Measurements from ENCODE around the gene AAMP. TPM values are rescaled to one million over a fixed set of nuclear protein-coding genes. Genes with fewer than 3 reads are reported as not detected.

Gene AAMP
- total RNA-seq, 1 experiment from 2014 or later = 125 TPM

GRCh38 chr2:218244204-218244603 lies 25.7 kb downstream of the AAMP start (continued):
- TF ChIP-seq, protein P1, sequence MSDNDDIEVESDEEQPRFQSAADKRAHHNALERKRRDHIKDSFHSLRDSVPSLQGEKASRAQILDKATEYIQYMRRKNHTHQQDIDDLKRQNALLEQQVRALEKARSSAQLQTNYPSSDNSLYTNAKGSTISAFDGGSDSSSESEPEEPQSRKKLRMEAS (CRISPR knock-in tag; IDR thresholded peaks at IDR 0.05) = no peak
- TF ChIP-seq ESRRA (CRISPR knock-in tag; IDR thresholded peaks at IDR 0.05; ENCODE audit: borderline replicate concordance) = no peak
- TF ChIP-seq, protein P2, sequence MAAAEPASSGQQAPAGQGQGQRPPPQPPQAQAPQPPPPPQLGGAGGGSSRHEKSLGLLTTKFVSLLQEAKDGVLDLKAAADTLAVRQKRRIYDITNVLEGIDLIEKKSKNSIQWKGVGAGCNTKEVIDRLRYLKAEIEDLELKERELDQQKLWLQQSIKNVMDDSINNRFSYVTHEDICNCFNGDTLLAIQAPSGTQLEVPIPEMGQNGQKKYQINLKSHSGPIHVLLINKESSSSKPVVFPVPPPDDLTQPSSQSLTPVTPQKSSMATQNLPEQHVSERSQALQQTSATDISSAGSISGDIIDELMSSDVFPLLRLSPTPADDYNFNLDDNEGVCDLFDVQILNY (CRISPR knock-in tag; IDR thresholded peaks at IDR 0.05) = no peak
- no peak for TF ChIP-seq ZBTB21 (CRISPR knock-in tag; IDR thresholded peaks at IDR 0.05; ENCODE audit: borderline replicate concordance)
- TF ChIP-seq SMAD3 (CRISPR knock-in tag; IDR thresholded peaks at IDR 0.05; ENCODE audit: borderline replicate concordance) = no peak
- no peak for TF ChIP-seq IRF1 (CRISPR knock-in tag; IDR thresholded peaks at IDR 0.05)
- no peak for TF ChIP-seq RELA (CRISPR knock-in tag; IDR thresholded peaks at IDR 0.05; ENCODE audit: borderline replicate concordance)
- TF ChIP-seq FOXK1 (CRISPR knock-in tag; IDR thresholded peaks at IDR 0.05) = no peak
- no peak for TF ChIP-seq ETV6 (CRISPR knock-in tag; IDR thresholded peaks at IDR 0.05)
- TF ChIP-seq, protein P3, sequence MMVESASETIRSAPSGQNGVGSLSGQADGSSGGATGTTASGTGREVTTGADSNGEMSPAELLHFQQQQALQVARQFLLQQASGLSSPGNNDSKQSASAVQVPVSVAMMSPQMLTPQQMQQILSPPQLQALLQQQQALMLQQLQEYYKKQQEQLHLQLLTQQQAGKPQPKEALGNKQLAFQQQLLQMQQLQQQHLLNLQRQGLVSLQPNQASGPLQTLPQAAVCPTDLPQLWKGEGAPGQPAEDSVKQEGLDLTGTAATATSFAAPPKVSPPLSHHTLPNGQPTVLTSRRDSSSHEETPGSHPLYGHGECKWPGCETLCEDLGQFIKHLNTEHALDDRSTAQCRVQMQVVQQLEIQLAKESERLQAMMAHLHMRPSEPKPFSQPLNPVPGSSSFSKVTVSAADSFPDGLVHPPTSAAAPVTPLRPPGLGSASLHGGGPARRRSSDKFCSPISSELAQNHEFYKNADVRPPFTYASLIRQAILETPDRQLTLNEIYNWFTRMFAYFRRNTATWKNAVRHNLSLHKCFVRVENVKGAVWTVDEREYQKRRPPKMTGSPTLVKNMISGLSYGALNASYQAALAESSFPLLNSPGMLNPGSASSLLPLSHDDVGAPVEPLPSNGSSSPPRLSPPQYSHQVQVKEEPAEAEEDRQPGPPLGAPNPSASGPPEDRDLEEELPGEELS (CRISPR knock-in tag; IDR thresholded peaks at IDR 0.05) = no peak

DNA sequence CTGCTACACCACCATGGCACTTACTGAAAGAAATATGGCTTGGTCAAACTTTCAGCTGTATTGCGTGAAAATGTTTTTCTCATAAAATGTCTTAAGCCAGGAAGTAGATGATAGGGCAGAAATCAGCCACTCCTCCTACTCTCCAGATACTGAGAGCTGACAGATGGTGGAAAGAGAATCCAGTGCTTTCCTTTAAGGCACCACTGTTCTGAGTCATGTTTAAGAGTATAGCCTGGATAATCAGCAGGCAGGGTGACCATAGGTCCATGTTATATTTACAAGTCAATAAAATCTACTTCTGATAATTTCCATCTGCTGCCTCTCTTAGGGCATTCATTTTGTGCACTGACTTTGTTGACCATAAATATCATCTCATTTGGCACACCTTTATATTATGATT lies 31.1 kb downstream of the AAMP start:
- no peaks in the 10 kb centered on the region for H3K27me3 Mint-ChIP-seq (ENCODE audit: low read depth)
- ChIA-PET CTCF (no interaction called here), POLR2A (no interaction called here)
- DNase-seq (ENCODE audit: low spot score) (no peak), ATAC-seq (no peak)
- no peaks in the 10 kb centered on the region for H3K4me1 Mint-ChIP-seq
- TF ChIP-seq RELA (CRISPR knock-in tag; IDR thresholded peaks at IDR 0.05; ENCODE audit: borderline replicate concordance) = no peak
- TF ChIP-seq, protein P4, sequence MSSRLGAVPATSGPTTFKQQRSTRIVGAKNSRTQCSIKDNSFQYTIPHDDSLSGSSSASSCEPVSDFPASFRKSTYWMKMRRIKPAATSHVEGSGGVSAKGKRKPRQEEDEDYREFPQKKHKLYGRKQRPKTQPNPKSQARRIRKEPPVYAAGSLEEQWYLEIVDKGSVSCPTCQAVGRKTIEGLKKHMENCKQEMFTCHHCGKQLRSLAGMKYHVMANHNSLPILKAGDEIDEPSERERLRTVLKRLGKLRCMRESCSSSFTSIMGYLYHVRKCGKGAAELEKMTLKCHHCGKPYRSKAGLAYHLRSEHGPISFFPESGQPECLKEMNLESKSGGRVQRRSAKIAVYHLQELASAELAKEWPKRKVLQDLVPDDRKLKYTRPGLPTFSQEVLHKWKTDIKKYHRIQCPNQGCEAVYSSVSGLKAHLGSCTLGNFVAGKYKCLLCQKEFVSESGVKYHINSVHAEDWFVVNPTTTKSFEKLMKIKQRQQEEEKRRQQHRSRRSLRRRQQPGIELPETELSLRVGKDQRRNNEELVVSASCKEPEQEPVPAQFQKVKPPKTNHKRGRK (CRISPR knock-in tag; IDR thresholded peaks at IDR 0.05; ENCODE audit: borderline replicate concordance) = no peak
- TF ChIP-seq E2F1 (CRISPR knock-in tag; IDR thresholded peaks at IDR 0.05) = no peak
- no peak for TF ChIP-seq ZNF396 (CRISPR knock-in tag; IDR thresholded peaks at IDR 0.05; ENCODE audit: borderline replicate concordance)
- no peak for TF ChIP-seq ZNF138 (CRISPR knock-in tag; conservative IDR thresholded peaks at IDR 0.05)
- TF ChIP-seq ZNF416 (CRISPR knock-in tag; IDR thresholded peaks at IDR 0.05) = no peak
- no peak for TF ChIP-seq ZBTB43 (CRISPR knock-in tag; IDR thresholded peaks at IDR 0.05)
- TF ChIP-seq CTCF (IDR thresholded peaks at IDR 0.05) = no peak
- no peak for TF ChIP-seq GRHL2 (CRISPR knock-in tag; IDR thresholded peaks at IDR 0.05; ENCODE audit: insufficient replicate concordance, severe bottlenecking)
- no peak for TF ChIP-seq ZNF219 (CRISPR knock-in tag; IDR thresholded peaks at IDR 0.05; ENCODE audit: borderline replicate concordance)
- no peak for TF ChIP-seq EMX1 (CRISPR knock-in tag; IDR thresholded peaks at IDR 0.05)
- no peak for TF ChIP-seq NFATC4 (CRISPR knock-in tag; IDR thresholded peaks at IDR 0.05)
- no peak for TF ChIP-seq TEAD4 (CRISPR knock-in tag; IDR thresholded peaks at IDR 0.05)
- TF ChIP-seq HMGA2 (CRISPR knock-in tag; IDR thresholded peaks at IDR 0.05) = no peak
- no peak for TF ChIP-seq CREM (CRISPR knock-in tag; IDR thresholded peaks at IDR 0.05)
- TF ChIP-seq CBFB (CRISPR knock-in tag; IDR thresholded peaks at IDR 0.05; ENCODE audit: low read depth) = no peak
- TF ChIP-seq IRF2 (CRISPR knock-in tag; IDR thresholded peaks at IDR 0.05; ENCODE audit: borderline replicate concordance, low read depth) = no peak
- TF ChIP-seq ZNF671 (CRISPR knock-in tag; IDR thresholded peaks at IDR 0.05) = no peak
- H3K9me3 Mint-ChIP-seq = no peaks in the 10 kb centered on the region
- H3K36me3 Mint-ChIP-seq = peaks cover 79% of the 10 kb centered on the region
- H3K4me3 Mint-ChIP-seq = no peak overlapping the region
- H3K27ac Mint-ChIP-seq = no peak overlapping the region
